CD4-positive, alpha-beta T cell treated with Interleukin-15 for 4 hours (primary cell): ENCODE data around the gene MAP1LC3B.

Experiments
- DNase-seq: peaks from one replicate; pipeline ENCODE4 v3.0.0-alpha.2; 2020; ENCODE audit warnings: low spot score

Gene MAP1LC3B

GRCh38 chr16:87391950-87392820 is at the start of gene MAP1LC3B:
TSS of gene MAP1LC3B (plus strand) at chr16:87392336. CDS start at chr16:87392428, 92 bp downstream.
- DNase-seq, result peak; percentile 98

DNA sequence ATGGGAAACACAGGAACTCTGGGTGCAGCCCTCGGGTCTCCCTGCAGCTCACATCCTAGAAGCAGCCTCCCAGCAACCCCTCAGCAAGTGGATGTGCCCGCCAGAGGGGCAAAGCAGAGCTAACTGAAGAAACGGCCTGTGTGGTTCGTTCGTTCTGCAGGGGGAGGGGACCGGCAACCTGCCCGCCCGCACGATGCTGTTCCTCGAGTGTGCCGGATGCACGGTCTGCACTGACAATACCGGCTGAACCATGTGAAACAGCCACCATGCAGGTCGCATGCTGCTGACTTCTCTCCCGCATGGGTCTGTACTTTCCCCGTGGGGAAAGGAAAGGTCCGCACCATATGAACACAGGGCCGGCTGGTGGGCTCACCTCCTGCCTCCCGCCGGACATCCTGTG is 49.6 kb upstream of the MAP1LC3B start:
- no peak for DNase-seq

DNA sequence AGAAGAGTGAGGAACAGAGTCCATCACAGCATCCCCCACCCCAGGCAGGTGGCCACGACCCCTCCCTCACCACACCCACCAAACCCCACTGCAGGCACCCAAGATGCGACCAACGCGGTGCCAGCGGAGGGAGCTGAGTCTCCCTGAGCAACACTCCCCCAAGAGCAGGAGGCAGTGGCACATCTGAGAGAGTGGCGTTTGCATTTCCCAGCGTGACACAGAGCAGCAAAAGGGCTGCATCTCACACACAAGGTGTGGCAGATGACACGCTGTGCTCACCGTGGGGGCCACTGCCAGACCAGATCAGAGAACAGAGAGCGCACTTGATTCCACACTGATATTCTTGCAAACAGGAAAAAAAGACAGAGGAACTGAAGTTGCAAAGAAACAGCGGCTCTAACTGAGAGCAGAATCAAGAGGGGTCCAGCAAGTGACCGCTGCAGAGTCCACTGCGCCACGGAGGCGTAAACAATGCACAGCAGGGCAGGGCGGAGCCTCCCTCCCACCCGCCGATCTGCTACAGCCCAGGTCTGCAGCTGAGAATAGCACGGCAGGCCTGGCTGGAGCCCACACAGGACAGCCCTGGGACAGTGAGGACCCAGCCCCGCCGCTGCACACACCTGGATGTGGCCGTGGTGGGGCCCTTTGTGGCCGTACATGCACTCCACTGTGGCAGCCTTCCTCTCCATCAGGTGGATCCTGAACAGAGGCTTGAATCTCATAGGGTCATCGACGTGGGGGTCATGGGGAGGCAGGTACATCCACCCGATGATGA is 49.0 kb upstream of the MAP1LC3B start:
- no peak for DNase-seq

DNA sequence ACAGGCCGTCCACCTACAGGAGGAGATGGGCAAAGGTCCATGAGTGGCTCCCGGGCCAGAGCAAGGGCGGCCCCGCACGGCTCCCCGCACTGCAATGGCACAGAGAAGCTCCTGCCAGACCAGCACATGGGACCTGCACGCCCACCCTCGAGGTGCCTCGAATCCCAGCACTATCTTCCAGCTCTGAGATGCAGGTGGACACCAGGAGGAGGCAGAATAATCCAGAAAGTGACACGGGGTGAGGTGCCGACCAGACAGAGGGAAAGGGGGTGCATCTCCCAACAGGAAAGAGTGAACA is 48.4 kb upstream of the MAP1LC3B start:
- DNase-seq, result no peak

DNA sequence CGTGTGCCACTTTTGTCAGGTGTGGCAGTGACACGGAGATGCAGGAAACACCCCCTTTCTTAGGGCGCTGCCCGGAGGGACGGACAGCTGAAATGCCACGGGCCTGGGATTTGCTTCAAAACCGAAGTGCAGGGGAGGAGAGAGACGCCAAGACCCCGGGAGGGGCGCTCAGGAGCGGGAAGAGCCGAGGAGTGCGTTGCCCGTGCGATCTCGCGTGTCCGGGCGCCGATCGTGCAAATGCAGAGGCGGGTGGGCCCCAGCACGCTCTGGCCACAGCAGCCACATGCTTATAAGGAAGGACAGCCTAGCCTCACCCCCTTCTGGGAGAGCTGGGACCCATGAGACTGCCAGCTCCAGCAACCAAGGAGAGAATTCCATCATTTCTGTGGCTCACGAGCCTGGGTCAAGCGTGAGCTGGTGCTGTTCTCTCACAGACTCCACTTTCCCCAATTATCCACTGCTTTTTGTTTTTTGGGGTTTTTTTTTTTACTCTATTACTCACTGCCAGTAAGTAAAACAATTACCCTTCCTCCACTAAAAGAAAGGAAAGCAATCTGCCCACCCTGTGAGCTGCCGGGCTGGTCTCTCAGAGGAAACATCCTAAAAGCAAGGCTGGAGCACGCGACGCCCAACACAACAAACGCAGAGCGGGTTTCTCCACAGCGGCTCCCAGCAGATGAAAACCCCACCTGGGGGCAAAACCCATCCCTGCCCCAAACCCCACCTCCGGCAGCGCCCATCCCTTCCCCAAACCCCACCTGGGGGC is 47.8 kb upstream of the MAP1LC3B start:
- DNase-seq, result no peak

- peak; percentile 65 for DNase-seq
These were observed 47.1 kb upstream of the MAP1LC3B start for GRCh38 chr16:87344931-87345631.

- no peak for DNase-seq
These were observed 46.3 kb upstream of the MAP1LC3B start for GRCh38 chr16:87345726-87346424.

DNA sequence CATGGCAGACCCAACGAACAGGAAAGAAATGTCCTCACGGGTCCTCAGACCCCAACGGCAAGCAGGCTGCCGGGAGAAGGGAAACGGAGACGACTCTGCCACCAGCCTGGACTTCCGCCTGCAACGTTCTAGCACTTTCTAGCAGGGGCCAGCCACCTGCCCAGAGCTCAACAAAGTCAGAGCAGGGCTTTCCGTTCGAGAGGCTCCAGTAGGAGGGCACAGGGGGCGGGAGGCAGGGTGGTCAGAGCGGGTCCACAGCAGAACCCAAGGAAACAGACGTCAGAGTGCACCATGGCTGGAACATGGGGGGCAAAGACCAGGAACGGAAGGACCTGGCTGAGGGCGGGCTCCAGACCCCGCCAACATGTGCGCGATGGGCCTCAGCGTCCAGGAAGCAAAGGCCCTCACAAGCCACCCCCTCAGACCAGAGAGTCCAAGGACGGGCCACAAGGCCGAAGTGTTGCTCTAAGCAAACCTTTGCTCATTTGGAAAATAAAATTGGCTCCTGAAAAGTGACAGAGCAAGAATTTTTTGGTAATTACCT is 45.5 kb upstream of the MAP1LC3B start:
- no peak for DNase-seq

- no peak for DNase-seq
These were observed 44.1 kb upstream of the MAP1LC3B start for GRCh38 chr16:87347932-87348615.

DNA sequence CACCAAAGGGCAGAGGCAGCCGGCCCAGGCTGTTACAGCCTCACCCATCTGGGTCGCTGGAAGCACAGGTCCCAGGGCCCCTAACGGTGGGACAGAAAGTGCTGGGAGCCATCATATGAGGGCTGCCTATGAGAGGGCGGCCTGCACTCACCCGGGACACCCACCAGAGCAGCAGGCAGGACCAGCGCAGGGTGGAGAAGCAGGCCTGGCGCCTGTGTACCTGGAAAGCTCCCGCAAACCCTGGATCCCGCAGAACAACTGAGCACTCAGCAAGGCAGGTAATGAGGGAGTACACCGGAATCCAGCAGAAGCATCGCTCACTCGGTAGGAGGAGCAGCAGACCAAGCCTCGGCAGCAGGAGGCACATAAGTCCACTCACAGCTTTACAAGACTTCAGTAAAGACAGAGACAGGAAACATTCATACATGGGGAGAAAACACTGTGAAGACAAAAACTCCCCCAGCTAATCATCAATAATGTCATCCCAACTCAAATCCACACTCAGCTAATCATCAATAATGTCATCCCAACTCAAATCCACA is 43.4 kb upstream of the MAP1LC3B start:
- DNase-seq, result no peak

- DNase-seq, result no peak
These were observed 42.1 kb upstream of the MAP1LC3B start for GRCh38 chr16:87350031-87350430.

DNA sequence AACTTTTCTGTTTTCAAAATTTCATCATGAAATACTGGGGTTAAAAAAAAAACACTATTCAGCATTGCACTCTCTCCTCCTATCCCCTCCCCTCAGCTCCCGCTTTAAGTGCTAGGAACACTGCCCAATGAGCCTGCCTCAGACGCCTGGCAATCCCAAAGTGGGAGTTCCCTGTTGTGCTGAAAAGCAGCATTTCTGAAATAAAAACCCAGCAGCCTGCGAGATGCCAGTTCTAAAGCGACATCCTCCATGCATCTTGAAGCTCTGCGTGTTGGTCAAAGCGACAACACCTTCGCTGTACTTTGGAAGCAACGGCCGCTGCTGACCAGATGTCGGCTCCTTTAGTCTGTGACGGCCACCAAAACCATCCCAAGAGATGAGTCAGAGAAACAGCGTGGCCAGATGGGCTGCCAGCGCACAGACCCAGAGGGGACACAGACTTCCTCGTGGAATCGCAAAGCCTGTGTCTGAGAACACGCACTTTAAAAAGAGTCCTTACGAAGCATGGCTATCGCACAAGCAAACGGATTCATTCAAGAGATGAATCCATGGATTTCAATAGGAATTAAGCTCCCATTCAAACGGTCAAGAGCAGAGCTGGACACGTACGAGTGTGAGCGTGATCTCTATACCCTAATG is 41.3 kb upstream of the MAP1LC3B start:
- no peak for DNase-seq

DNA sequence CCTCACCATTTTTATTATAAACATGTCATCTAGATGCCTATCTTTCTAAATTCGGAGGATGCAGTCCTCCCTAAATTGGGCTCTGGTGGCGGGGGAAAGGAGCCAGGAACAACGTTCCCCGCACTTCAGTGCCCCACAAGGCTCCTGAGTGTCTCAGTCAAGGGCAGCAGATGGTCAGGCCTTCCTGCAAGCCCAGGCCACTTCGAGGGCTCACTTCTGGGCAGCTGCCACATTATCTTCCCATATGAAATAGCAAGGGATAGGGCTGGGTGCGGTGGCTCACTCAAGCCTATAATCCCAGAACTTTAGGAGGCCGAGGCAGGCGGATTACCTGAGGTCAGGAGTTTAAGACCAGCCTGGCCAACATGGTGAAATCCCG is 40.8 kb upstream of the MAP1LC3B start:
- no peak for DNase-seq

- DNase-seq, result no peak
These were observed 39.3 kb upstream of the MAP1LC3B start for GRCh38 chr16:87352818-87353217.

DNA sequence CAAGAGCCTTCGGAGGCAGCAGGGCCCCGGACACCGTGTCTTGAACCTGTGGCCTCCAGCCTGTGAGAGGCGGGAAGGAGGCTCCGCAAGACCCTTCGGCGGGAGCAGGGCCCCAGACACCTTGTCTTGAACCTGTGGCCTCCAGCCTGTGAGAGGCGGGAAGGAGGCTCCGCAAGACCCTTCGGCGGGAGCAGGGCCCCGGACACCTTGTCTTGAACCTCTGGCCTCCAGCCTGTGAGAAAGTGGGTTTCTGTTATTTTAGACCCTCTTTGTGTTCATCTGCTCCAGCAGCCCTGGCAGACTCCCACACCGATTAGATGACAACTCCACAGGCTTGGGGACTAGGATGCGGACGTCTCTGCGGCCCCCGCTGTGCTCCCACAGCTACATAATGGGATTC is 38.5 kb upstream of the MAP1LC3B start:
- DNase-seq, result no peak

- no peak for DNase-seq
These were observed 35.7 kb upstream of the MAP1LC3B start for GRCh38 chr16:87356491-87356853.

- DNase-seq, result no peak
These were observed 33.9 kb upstream of the MAP1LC3B start for GRCh38 chr16:87358250-87358649.

DNA sequence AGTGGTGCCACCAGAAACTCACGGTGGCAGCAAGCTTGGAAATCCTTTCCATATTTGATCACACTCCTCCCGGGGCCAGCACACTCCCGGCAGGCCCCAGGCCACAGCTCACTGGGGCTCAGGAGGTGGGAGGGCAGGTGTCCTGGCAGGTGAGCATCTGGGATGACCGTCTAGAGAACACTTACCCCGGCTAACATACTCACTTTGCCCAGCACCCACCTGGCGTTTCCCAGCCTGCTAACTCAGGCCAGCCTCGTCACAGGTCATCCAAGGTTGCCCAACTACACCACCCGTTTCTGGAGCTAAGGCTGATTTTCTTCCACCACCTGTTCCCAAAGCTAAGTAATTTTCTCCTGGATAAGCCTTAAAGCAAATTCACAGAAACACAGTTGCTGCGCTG is 33.4 kb upstream of the MAP1LC3B start:
- DNase-seq, result no peak

- no peak for DNase-seq
These were observed 33.0 kb upstream of the MAP1LC3B start for GRCh38 chr16:87359121-87359520.
